ENCODE results near the gene CCL20.
A peak's percentile ranks its signal among the peaks of the same experiment; 100 is the strongest.
"Not testable (repeated sequence)": the region's sequence is repeated elsewhere in the genome, so short reads cannot be mapped to it uniquely, and the experiment has no call there.

Gene CCL20

DNA sequence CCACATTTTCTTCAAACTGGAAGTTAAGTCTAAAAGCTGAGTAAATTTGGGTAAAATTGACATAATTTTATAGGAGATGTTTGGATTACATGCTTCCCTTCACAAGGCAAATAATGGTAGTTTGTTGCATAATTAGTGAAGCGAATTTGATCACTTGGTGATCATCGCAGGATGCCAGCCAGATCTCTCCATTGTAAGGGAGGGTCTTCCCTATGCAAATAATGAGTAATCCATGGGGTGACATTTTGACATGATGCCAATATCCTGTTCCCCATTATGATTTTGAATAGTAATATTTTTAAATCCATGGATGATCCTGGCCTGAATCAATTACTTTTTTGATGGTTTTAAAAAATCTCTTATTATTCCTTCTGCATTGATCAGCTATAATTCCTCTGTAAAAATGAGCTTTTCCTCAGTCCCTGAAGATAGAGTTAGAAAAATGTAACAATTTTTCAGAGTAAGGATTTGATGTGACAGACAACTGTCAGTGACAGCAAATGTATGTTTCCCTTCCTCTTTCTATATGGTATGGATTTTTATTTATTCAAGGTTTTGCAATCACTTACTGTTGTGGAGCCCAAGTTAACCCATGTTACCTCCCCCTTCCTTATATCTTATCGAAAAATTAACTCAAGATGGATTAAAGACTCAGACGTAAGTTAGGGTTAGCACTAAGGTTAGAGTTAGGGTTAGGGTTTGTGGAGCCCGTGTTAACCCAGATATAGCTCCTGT lies 21.4 kb downstream of the CCL20 start:
- no peak for DNase-seq

DNA sequence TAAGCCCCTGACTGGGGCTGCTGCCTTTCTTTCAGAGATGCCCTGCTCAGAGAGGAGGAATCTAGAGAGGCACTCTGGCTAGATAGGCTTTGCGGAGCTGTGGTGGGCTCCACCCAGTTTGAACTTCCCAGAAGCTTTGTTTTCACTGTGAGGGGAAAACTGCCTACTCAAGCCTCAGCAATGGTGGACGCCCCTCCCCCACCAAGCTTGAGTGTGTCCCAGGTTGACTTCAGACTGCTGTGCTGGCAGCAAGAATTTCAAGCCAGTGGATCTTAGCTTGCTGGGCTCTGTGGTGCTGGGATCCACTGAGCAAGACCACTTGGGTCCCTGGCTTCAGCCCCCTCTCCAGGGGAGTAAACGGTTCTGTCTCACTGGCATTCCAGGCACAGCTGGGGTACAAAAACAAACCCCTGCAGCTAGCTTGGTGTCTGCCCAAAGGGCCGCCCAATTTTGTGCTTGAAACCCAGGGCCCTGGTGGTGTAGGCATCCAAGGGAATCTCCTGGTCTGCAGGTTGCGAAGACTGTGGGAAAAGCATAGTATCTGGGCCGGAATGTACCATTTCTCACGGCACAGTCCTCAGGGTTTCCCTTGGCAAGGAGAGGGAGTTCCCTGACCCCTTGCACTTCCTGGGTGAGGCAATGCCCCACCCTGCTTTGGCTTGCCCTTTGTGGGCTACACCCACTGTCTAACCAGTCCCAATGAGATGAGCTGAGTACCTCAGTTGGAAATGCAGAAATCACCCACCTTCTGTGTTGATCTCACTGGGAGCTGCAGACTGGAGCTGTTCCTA lies 25.9 kb downstream of the CCL20 start:
- DNase-seq, result not testable (repeated sequence)

DNA sequence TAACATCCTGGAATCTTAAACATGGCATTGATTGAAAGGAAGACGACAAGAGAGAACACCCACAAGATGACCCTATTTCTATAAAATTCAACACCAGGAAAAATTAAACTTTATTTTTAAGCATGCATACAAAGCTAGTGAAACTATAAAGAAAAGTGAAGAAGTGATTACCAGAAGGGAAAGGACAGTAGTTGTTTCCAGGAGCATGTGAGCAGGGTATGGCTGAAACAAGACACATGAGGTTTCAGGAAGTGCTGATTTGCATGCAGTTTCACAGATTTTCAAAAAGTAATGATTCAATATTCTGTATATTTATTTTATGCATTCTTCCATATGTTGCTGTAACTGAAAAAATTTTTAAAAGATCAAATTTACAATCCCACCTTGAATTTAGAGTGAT lies 33.2 kb downstream of the CCL20 start:
- DNase-seq, result no peak

DNA sequence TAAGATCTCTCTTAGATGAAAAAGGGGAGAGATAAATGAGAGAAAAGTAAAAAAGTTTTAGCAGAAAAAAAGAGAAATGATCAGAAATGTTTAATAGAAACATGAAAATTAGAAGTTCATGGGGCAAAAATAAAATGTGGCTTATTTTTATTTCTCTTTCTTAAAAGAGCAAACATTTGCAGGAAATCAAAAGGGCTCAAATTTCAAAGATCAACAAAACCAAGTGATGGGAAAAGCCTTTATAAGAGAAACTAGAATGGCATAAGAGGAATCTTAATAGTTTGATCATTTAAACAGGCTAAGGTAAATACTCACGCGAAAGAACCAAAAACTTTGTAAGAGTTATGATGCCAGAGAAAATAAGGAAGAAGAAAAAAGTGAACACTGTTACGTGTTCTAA lies 34.5 kb downstream of the CCL20 start:
- DNase-seq, result no peak

DNA sequence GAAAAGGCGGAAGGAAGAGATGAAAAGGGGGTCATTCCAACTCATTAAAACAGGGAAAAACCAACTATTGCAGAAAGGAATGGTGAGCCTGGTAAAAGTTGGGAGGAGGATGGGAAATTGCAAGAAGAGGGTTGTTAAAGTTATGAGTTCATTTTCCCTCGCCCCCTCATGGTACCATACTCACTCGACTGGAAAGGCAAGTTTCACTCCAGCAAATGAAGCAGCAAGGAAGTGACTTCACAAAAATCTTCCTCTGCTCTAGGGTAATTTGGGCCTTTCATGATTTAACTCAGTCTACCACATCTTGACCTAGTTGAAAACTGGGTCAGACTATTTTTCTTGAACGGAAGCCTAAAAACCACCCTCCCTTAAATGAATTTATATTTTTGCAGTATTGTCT lies 34.9 kb downstream of the CCL20 start:
- DNase-seq, result no peak

DNA sequence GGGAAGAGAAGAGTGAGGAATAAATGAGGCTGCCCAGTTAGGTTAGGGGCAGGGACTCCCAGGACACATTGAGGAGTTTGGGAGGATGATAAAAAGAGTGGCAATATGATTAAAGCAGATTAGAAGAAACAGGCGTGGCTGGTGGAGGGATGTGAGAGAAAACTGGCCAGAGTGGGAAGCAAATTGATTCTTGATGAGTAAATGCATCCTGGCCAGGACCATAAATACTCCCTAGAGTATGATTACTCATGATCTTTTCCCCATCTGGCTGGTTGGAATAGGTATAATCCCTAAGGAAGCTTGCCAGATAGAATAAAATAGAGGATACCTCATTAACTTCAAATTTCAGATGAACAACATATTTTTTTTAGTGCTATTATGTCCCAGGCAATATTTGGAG lies 36.3 kb downstream of the CCL20 start:
- DNase-seq, result no peak

DNA sequence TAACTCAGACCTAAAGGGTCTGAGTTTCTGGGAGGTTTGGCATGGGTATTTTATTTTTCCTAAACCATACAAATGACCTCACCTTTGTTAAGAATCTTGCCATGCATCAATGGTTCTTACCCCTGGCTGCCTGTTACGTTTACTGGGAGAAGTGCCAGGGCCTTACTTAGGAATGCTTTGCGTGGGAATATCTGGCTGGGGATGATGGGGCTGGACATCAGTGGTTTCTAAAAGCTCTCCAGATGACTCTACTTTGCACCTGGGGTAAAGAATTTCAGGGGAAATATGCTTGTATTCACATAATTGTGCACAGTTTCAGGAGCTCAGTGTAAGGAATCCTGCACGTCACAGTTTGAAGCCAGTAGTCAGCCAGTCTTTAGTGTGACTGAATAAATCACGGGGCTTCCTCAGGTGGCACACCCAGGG lies 39.6 kb downstream of the CCL20 start:
- DNase-seq, result no peak

DNA sequence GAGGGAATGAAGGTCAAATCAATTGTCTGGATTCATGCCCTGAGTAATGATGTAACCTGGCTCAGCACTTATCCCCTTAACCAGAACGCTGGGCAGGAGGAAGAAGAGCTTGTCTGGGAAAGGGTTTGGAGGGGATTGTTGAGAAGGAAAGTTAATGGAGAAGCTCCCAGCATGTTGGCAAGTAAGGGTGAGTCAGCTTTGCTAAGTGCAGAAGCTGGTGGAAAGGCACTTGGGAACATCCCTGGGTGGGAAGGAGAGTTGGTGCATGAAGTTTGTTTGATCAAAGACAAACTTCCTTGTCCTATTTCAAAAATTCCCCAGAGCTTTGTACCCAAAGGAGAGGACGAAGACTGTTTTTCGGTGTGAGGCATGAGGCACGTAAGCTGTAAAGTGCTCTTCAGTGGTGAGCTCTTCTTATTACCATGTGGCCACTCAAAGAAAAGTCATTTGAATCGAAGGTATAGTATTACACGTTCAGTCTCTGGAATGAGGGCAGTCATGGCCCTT lies 40.2 kb downstream of the CCL20 start:
- DNase-seq, result no peak

DNA sequence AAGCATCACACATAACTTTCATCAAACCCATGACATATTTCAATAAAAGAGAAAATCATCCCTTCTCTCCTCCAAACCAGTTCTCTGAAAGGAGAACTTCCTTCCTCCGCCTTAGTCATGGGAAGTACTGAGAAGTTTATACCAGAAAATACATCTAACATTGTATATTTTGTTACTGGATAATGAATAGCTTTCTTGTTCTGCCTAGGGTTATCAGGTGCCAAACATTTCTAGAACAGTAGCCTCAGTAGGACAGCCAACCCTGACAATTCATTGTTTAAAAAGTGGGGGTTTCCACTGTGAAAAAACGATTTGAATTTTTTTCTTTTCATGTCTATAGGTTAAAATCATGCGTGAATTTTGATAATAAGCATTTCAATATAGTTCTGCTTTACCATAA lies 41.8 kb downstream of the CCL20 start:
- no peak for DNase-seq

DNA sequence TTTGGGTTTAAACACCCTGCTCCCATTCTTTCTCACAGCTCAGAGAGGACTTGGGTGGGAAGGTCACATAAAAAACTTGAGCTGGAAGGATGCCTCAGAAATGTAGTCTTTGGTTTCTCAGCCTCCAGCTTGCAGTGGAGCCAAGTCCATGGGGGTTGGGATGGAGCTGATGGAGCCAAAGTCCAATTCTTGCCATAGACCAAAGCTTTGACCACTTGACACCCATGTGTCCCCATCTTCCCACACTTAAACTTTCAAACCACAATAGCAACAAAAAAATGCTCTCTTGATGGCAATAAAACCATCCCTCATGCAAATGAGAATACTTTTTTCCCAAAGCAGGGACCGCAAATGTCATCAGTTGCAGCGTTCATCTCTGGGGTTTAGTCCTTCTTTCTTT lies 43.1 kb downstream of the CCL20 start:
- no peak for DNase-seq

DNA sequence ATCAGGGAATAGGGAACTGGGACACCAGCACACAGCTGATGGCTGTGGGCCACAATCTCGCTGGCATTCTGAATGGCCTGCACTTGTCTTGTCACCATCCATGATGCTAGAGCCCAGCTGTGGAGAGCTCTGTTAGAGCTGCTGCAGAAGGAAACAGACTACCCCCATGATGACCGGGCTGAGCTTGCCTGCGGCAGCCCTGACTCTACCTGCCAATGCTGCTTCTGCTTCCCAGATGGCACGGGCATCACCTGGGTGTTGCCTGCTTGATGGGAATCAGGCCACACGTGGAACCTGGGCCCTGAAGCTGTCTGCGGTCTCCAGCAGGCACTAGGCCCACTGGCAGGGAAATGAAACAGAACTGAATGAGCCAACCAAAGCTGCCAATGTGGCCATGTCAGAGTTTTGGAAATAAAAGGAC lies 46.6 kb downstream of the CCL20 start:
- DNase-seq, result no peak

DNA sequence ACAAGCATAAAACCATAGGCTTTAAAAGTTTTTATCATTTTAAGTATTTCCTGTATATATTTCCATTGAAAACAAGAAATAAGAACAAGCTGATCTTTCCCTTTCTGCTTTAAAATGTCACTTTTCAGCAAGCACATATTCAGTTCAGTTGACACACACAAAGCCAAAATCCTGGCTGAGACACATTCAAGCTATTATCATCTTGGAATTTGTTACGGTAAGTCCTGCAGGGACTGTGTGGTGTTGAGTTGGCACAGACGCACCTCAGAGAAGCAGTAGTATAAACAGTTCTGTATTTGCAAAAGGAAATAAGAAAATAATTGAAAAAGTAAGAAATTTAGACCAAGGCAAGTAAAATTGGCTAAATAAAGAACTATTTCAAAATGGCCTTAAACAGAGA lies 47.4 kb downstream of the CCL20 start:
- DNase-seq, result no peak

DNA sequence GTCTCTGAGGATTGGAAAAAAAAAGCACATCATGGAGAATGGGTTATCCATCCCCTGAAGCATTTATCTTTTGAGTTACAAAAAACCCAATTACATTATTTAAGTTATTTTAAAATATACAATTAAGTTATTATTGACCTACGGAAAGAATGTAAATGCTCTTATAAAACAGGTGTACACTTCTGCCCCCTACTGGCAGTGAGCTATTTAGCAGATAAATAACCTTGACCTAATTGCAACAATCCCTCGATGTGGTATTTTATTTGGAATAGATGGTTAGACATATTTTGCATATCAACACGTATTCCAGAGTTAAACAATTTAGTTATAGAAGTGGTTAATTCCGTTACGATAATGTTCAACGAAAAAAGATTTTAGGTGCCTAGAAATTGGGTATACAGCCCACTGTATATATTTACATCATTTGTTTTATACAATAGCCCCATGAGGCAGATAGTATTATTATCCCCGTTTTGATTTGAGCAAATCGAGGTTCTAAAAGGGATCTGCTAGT lies 48.6 kb downstream of the CCL20 start:
- peak; percentile 58 for DNase-seq

DNA sequence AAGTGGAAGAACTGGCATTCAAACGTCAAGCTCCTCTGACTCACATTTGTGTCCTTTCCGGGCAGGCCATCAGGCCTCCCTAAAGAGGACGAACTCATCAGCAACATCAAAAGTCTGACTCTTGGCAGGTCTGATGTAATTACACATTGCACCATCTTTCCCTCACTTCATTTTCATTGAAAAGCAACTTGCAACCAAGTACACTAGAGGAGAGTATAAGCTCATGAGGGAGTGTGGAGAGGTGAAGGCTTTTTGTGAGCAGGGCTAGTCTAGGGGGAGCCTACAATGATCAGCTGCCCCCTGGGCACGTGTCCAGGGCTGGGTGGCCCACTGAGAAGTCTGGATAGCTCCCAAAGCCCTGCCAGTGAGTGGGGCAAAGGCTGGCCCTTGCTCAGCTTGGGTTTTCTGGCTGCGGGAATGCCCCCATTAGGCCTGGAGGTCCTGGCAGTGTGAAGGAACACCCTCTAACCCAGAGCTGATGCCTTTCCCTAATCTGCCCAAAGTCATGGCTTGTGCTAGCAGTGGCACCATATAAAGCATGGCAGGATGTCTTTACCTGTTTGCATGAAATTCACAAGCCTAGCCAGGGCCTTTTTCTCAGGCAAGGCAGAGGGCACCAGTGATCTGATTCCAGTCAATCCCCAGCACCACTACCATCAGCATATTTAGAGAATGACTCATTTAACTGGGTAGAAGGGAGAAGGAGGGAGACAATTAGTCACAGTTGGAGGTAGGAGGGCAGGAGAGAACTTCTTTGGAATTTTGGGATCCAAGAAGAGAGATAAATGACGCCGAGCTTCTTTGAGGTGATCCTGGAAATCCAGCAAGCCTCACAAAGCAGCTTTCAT lies 49.3 kb downstream of the CCL20 start:
- no peak for DNase-seq

DNA sequence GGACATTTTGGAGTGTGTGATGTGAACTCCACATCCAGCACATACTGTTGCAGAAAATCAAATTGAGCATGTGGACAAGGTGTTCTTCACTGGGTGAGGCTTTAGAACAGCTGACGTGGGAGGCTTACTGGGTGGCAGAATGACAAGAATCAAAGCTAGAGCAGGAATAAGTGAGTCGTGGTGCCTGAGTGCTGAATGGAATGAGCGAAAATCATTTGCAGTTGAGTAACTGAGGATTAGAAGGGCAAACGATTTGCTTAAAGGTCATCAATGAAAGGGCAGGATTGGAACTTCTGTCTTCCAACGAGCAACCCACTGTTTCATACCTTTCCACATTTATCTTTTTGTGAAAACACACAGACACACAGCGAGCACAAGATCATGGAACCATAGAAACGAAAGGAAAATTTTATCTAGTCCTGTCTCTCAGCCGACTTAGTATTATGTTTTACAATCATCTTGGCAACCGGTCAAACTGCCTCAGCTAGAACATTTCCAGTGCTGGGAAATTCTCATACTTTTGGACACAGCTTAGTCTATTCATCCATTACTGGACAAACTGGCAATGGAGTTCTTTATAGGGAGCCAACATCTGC lies 50.6 kb downstream of the CCL20 start:
- DNase-seq, result no peak

DNA sequence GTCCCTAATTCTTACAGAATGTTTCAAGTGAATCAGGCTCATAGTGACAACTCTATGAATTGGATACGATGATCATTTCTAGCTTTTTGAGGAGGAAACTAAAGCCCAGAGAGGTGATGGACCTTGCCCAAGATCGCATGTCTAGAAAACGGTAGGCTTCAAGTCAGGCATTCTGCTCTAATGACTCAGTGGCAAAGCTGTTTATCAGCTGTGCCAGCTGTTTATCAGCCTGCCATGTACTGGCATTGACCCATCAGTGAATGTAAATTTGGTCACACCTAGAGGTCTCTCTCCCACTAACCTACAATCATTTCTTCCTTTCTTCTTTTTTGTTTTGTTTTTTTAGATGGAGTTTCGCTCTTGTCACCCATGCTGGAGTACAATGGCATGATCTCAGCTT lies 51.6 kb downstream of the CCL20 start:
- peak; percentile 70 for DNase-seq
